Measurements from ENCODE around the gene HRH1. TPM values are rescaled to one million over a fixed set of nuclear protein-coding genes. Genes with fewer than 3 reads are reported as not detected.
A peak's percentile ranks its signal among the peaks of the same experiment; 100 is the strongest.

The HRH1 gene
- total RNA-seq, 1 donor from 2014 or later = 2.1 TPM

GRCh38 chr3:11201251-11202019 is 47.1 kb downstream of the HRH1 start:
- Histone ChIP-seq H3K4me2 (ENCODE audit: low read length) (peak overlapping the region; percentile 71), H3K4me1 (ENCODE audit: insufficient read depth, low read length) (peaks cover 47% of the 10 kb centered on the region), H3K79me2 (ENCODE audit: insufficient read depth, low read length) (peaks cover 59% of the 10 kb centered on the region)

GRCh38 chr3:11203961-11204360 is 49.7 kb downstream of the HRH1 start:
- DNase-seq (ENCODE audit: low read depth) (no peak), FAIRE-seq (no peak)
- H3K4me1 Mint-ChIP-seq (ENCODE audit: low read depth, unreplicated experiment) = peaks cover 25% of the 10 kb centered on the region
- H3K9me3 Mint-ChIP-seq (ENCODE audit: unreplicated experiment) = no peaks in the 10 kb centered on the region
- H3K79me2 ChIP-seq (ENCODE audit: insufficient read depth, low read length) = peaks cover 55% of the 10 kb centered on the region
- no peaks in the 10 kb centered on the region for H3K9me3 ChIP-seq (ENCODE audit: insufficient read depth, low read depth, low read length)
- H3K9ac ChIP-seq (ENCODE audit: low read length) = no peak overlapping the region
- no peak overlapping the region for H2AFZ ChIP-seq (ENCODE audit: low read depth, low read length)
- H3K36me3 ChIP-seq (ENCODE audit: insufficient read depth, low read length) = no peaks in the 10 kb centered on the region
- peaks cover 42% of the 10 kb centered on the region for H3K4me1 ChIP-seq (ENCODE audit: insufficient read depth, low read length)
- no peak overlapping the region for H3K27ac ChIP-seq (ENCODE audit: low read depth, low read length)
- H3K4me3 Mint-ChIP-seq (ENCODE audit: unreplicated experiment) = no peak overlapping the region
- no peaks in the 10 kb centered on the region for H3K36me3 Mint-ChIP-seq (ENCODE audit: low read depth, unreplicated experiment)
- TF ChIP-seq CTCF (IDR thresholded peaks at IDR 0.05; ENCODE audit: insufficient read depth, low read depth, low read length) (no peak), EZH2 (IDR thresholded peaks at IDR 0.05; ENCODE audit: insufficient read depth, low read length) (no peak)
- H3K27me3 ChIP-seq (ENCODE audit: insufficient read depth, low read length) = no peaks in the 10 kb centered on the region
- no peak overlapping the region for H3K4me3 ChIP-seq (ENCODE audit: insufficient read depth, low read depth, low read length)
- no peak overlapping the region for H3K4me2 ChIP-seq (ENCODE audit: low read length)
- no peak overlapping the region for H3K27ac Mint-ChIP-seq (ENCODE audit: unreplicated experiment)
- H4K20me1 ChIP-seq (ENCODE audit: insufficient read depth, low read length) = no peaks in the 10 kb centered on the region
- H3K27me3 Mint-ChIP-seq (ENCODE audit: low read depth, unreplicated experiment) = no peaks in the 10 kb centered on the region

More at GRCh38 chr3:11201251-11202019, 47.1 kb downstream of the HRH1 start:
- Histone ChIP-seq H3K4me3 (ENCODE audit: insufficient read depth, low read depth, low read length) (peak overlapping the region; percentile 12), H2AFZ (ENCODE audit: low read depth, low read length) (peak overlapping the region; percentile 48), H3K36me3 (ENCODE audit: insufficient read depth, low read length) (no peaks in the 10 kb centered on the region), H3K9me3 (ENCODE audit: insufficient read depth, low read depth, low read length) (no peaks in the 10 kb centered on the region), H3K27me3 (ENCODE audit: insufficient read depth, low read length) (no peaks in the 10 kb centered on the region), H4K20me1 (ENCODE audit: insufficient read depth, low read length) (no peaks in the 10 kb centered on the region), H3K27ac (ENCODE audit: low read depth, low read length) (peak overlapping the region; percentile 75), H3K9ac (ENCODE audit: low read length) (peak overlapping the region; percentile 62)
- DNase-seq (ENCODE audit: low read depth) (peak; percentile 80), FAIRE-seq (no peak)
- H3K4me1 Mint-ChIP-seq (ENCODE audit: low read depth, unreplicated experiment) = peaks cover 31% of the 10 kb centered on the region
- H3K27me3 Mint-ChIP-seq (ENCODE audit: low read depth, unreplicated experiment) = no peaks in the 10 kb centered on the region
- peak overlapping the region; percentile 81 for H3K27ac Mint-ChIP-seq (ENCODE audit: unreplicated experiment)
- H3K36me3 Mint-ChIP-seq (ENCODE audit: low read depth, unreplicated experiment) = no peaks in the 10 kb centered on the region
- H3K9me3 Mint-ChIP-seq (ENCODE audit: unreplicated experiment) = no peaks in the 10 kb centered on the region
- no peak for TF ChIP-seq EZH2 (IDR thresholded peaks at IDR 0.05; ENCODE audit: insufficient read depth, low read length)
- no peak for TF ChIP-seq CTCF (IDR thresholded peaks at IDR 0.05; ENCODE audit: insufficient read depth, low read depth, low read length)
- peak overlapping the region; percentile 1 for H3K4me3 Mint-ChIP-seq (ENCODE audit: unreplicated experiment)

Measured in astrocyte (in vitro differentiated cells and primary cell).